Gastroesophageal sphincter (tissue), 4 donors: ENCODE data around the gene SUPT7L. TPM values are rescaled to one million over a fixed set of nuclear protein-coding genes. Genes with fewer than 3 reads are reported as not detected.

ENCODE experiments used
- small RNA-seq, 4 donors: library from RNA; depleted of rRNA; stranded (forward); fragments of <200 nt; gene quantifications; one replicate each; pipeline ENCODE3, GENCODE V24; 2016
- total RNA-seq, 4 donors: library from RNA; depleted of rRNA; stranded (reverse); fragments of >200 nt; gene quantifications; one replicate each; pipeline ENCODE4 v1.1.0, GENCODE V29; 2016

The SUPT7L gene
- total RNA-seq, 4 donors from 2014 or later: 15.1 to 31.9 (median 25.6) TPM

Small RNAs within 50 kb of the gene (small RNA-seq; reads per million reads assigned to genes)
- 0 reads per million in 4 donors for gene RF00340

Other genes starting within 250 kb of the SUPT7L start
- 10 to 100 TPM; 78.5 to 90.7 (median 89.1) TPM for gene NRBP1, start 235.0 kb downstream of the SUPT7L start, total RNA-seq
- 1 to 10 TPM in 1 of 4 donors, under 1 TPM in 1, not detected in 2; 0.94 to 1.1 TPM for gene KRTCAP3, start 221.2 kb downstream of the SUPT7L start, total RNA-seq
- gene IFT172, start 173.9 kb downstream of the SUPT7L start, total RNA-seq: 10 to 100 TPM; 17.9 to 34.8 (median 30.3) TPM
- 10 to 100 TPM in 2 of 4 donors, 1 to 10 TPM in 2; 7.0 to 11.7 (median 9.9) TPM for gene FNDC4, start 168.4 kb downstream of the SUPT7L start, total RNA-seq
- gene GCKR, start 166.8 kb downstream of the SUPT7L start, total RNA-seq: under 1 TPM in 1 of 4 donors, not detected in 3; 0.58 TPM
- 10 to 100 TPM; 32.3 to 52.1 (median 44.4) TPM for gene ZNF512, start 80.6 kb downstream of the SUPT7L start, total RNA-seq
- 10 to 100 TPM in 1 of 4 donors, 1 to 10 TPM in 3; 3.1 to 14.0 (median 5.0) TPM for gene CCDC121, start 34.6 kb downstream of the SUPT7L start, total RNA-seq
- 10 to 100 TPM; 20.9 to 34.5 (median 21.4) TPM for gene GPN1, start 34.6 kb downstream of the SUPT7L start, total RNA-seq
- gene SLC4A1AP, start 275 bp upstream of the SUPT7L start, total RNA-seq: 10 to 100 TPM; 18.1 to 23.5 (median 21.4) TPM
- gene MRPL33, start 108.1 kb upstream of the SUPT7L start, total RNA-seq: 100 to 1,000 TPM; 216 to 448 (median 360) TPM
- gene RBKS, start 226.8 kb upstream of the SUPT7L start, total RNA-seq: 1 to 10 TPM in 3 of 4 donors, under 1 TPM in 1; 0.81 to 2.4 (median 1.6) TPM
- gene BABAM2, start 227.1 kb upstream of the SUPT7L start, total RNA-seq: 10 to 100 TPM; 28.5 to 43.6 (median 37.4) TPM